IMR-90 (cell line): ENCODE measurements around the gene MDM4. TPM values are rescaled to one million over a fixed set of nuclear protein-coding genes. Genes with fewer than 3 reads are reported as not detected.
"Not testable (repeated sequence)": the region's sequence is repeated elsewhere in the genome, so short reads cannot be mapped to it uniquely, and the experiment has no call there.

Source experiments
- ATAC-seq: fragments of 200-7000 bp; cut with Tn5 transposase; 2 replicates; pipeline ENCODE4 v1.9.1; 2020; ENCODE audit warnings: low read depth, mild to moderate bottlenecking, moderate library complexity
- BruUV-seq: library from RNA; stranded (reverse); fragments of 400-500 nt; replicated peaks from 2 replicates; lab custom pipeline; 2021; lab: Mats Ljungman, UMichigan
- CTCF ChIA-PET: fragments of 300-600 bp; formaldehyde crosslinking; extraction: SDS; loops from one replicate; lab custom pipeline; 2021; ENCODE audit warnings: antibody characterized with exemption; lab: Yijun Ruan, JAX
- POLR2A ChIA-PET: fragments of 300-600 bp; sonication (Branson Sonifier 250); formaldehyde crosslinking; loops from one replicate; lab custom pipeline; 2022; ENCODE audit warnings: antibody characterized with exemption; ENCODE audit not compliant: unreplicated experiment; lab: Charles Lee
- DNase-seq: peaks from one replicate; pipeline ENCODE4 v3.0.0; 2013
- H2AFZ ChIP-seq: replicated peaks from 2 replicates; pipeline ENCODE3; 2013; ENCODE audit warnings: low read length, mild to moderate bottlenecking; ENCODE audit not compliant: poor library complexity
- H2AK5ac ChIP-seq: 2 replicates; pipeline ENCODE4 v1.6.1; 2013; ENCODE audit warnings: low read depth, low read length, inconsistent platforms
- H2AK9ac ChIP-seq: replicated peaks from 2 replicates; pipeline ENCODE3; 2013; ENCODE audit warnings: mild to moderate bottlenecking, low read depth, low read length, moderate library complexity; ENCODE audit not compliant: poor library complexity
- H2BK120ac ChIP-seq: 2 replicates; pipeline ENCODE4 v1.6.1; 2013; ENCODE audit warnings: low read depth, low read length, inconsistent platforms
- H2BK15ac ChIP-seq: 3 replicates; pipeline ENCODE4 v1.6.1; 2013; ENCODE audit warnings: low read depth, low read length, inconsistent platforms
- H2BK20ac ChIP-seq: 2 replicates; pipeline ENCODE4 v1.6.1; 2013; ENCODE audit warnings: low read depth, mild to moderate bottlenecking, inconsistent platforms, low read length, moderate library complexity
- H2BK5ac ChIP-seq: 2 replicates; pipeline ENCODE4 v1.6.1; 2013; ENCODE audit warnings: mild to moderate bottlenecking, low read depth, low read length, inconsistent platforms; ENCODE audit not compliant: poor library complexity, severe bottlenecking
- H3K14ac ChIP-seq: replicated peaks from 2 replicates; pipeline ENCODE4 v1.6.1; 2013; ENCODE audit warnings: low read depth, low read length, inconsistent platforms
- H3K18ac ChIP-seq: 2 replicates; pipeline ENCODE4 v1.6.1; 2013; ENCODE audit warnings: low read depth, low read length, control low read depth
- H3K23ac ChIP-seq: 2 replicates; pipeline ENCODE4 v1.6.1; 2013; ENCODE audit warnings: low read depth, low read length, inconsistent platforms
- H3K27ac ChIP-seq: 2 replicates; pipeline ENCODE4 v1.5.1; 2013; ENCODE audit warnings: mild to moderate bottlenecking, control low read depth, low read length; ENCODE audit not compliant: insufficient read depth
- H3K27me3 ChIP-seq: 2 replicates; pipeline ENCODE4 v1.6.1; 2013; ENCODE audit warnings: low read length; ENCODE audit not compliant: control insufficient read depth, insufficient read depth
- H3K36me3 ChIP-seq: 2 replicates; pipeline ENCODE4 v1.6.1; 2013; ENCODE audit warnings: low read length, mixed read lengths; ENCODE audit not compliant: control insufficient read depth, insufficient read depth
- H3K4ac ChIP-seq: 2 replicates; pipeline ENCODE4 v1.6.1; 2013; ENCODE audit warnings: low read depth, low read length, inconsistent platforms
- H3K4me1 ChIP-seq: 2 replicates; pipeline ENCODE4 v1.6.1; 2013; ENCODE audit warnings: low read length, mixed read lengths; ENCODE audit not compliant: control insufficient read depth, insufficient read depth
- H3K4me2 ChIP-seq: 2 replicates; pipeline ENCODE4 v1.6.1; 2013; ENCODE audit warnings: low read depth, mild to moderate bottlenecking, control low read depth, low read length, moderate library complexity
- H3K4me3 ChIP-seq: 2 replicates; pipeline ENCODE4 v1.5.1; 2013; ENCODE audit warnings: low read depth, mild to moderate bottlenecking, control low read depth, low read length, moderate library complexity; ENCODE audit not compliant: insufficient read depth
- H3K56ac ChIP-seq: 2 replicates; pipeline ENCODE4 v1.6.1; 2013; ENCODE audit warnings: low read length, inconsistent platforms; ENCODE audit not compliant: insufficient read depth; ENCODE audit errors: extremely low read depth
- H3K79me1 ChIP-seq, 2 experiments: 2 replicates each; pipeline ENCODE4 v1.6.1; 2013; ENCODE audit warnings: low read length in 2 of 2, inconsistent platforms in 1 of 2, low read depth in 1 of 2
- H3K9ac ChIP-seq: 2 replicates; pipeline ENCODE4 v1.6.1; 2013; ENCODE audit warnings: low read depth, low read length, control low read depth
- H3K9me1 ChIP-seq: 2 replicates; pipeline ENCODE4 v1.6.1; 2013; ENCODE audit warnings: low read length, inconsistent platforms; ENCODE audit not compliant: insufficient read depth
- H3K9me3 ChIP-seq: 2 replicates; pipeline ENCODE4 v1.6.1; 2013; ENCODE audit warnings: low read length; ENCODE audit not compliant: control insufficient read depth, insufficient read depth
- H4K20me1 ChIP-seq: 2 replicates; pipeline ENCODE4 v1.6.1; 2013; ENCODE audit warnings: low read length, inconsistent platforms; ENCODE audit not compliant: insufficient read depth
- H4K5ac ChIP-seq: 2 replicates; pipeline ENCODE4 v1.6.1; 2013; ENCODE audit warnings: mild to moderate bottlenecking, low read depth, low read length, control low read depth
- H4K8ac ChIP-seq, 2 experiments: 2 replicates each; pipeline ENCODE4 v1.6.1; 2013; ENCODE audit warnings: low read depth in 2 of 2, low read length in 2 of 2, control low read depth in 1 of 2, inconsistent platforms in 1 of 2
- H4K91ac ChIP-seq: 2 replicates; pipeline ENCODE4 v1.6.1; 2013; ENCODE audit warnings: low read depth, low read length, inconsistent platforms; ENCODE audit not compliant: insufficient read depth
- WGBS, 2 experiments: methylation state at CpG; one replicate each; pipeline versions ENCODE4 v1.1.5 to v1.1.7; 2013; ENCODE audit warnings: missing lambda C conversion rate in 2 of 2; ENCODE audit not compliant: insufficient read length in 1 of 2; ENCODE audit errors: extremely low coverage in 2 of 2; 5-methylcytosine and 5-hydroxymethylcytosine counted together
- dilution Hi-C: fragments of 300-500 bp; cut with HindIII; formaldehyde crosslinking; loops from one replicate; pipeline ENCODE4 v1.14.3; 2018; ENCODE audit warnings: low sequenced_read_pairs; ENCODE audit not compliant: unreplicated experiment
- in situ Hi-C: fragments of 300-500 bp; cut with MboI; formaldehyde crosslinking; loops from 3 replicates; pipeline ENCODE4 v1.14.3; 2019; ENCODE audit warnings: low sequenced_read_pairs, inconsistent platforms, mixed read lengths
- intact Hi-C: fragments of 100-400 bp; cut with micrococcal nuclease; formaldehyde crosslinking; loops from 2 replicates; pipeline ENCODE4 v1.10.0; 2022
- polyA plus RNA-seq, 3 experiments: library from polyadenylated mRNA; depleted of rRNA; stranded (reverse); fragments of >200 nt; gene quantifications; 2 replicates each; pipeline ENCODE4 v1.2.3, GENCODE V29; 2012; ENCODE audit warnings: low replicate concordance in 1 of 3
- total RNA-seq: library from RNA; depleted of rRNA; stranded (reverse); fragments of >200 nt; gene quantifications from 2 replicates; pipeline ENCODE4 v1.2.3, GENCODE V29; 2012

The MDM4 gene
- total and polyA plus RNA-seq, 2 of the 4 experiments (the other 2 are of a cell fraction) = 7.4 to 20.1 TPM

GRCh38 chr1:204521941-204522521 is 5.8 kb downstream of the MDM4 start:
- H2BK5ac ChIP-seq, dilution Hi-C loops, H4K5ac ChIP-seq, intact Hi-C loops, BruUV-seq, H3K4me2 ChIP-seq, H3K27me3 ChIP-seq, H2AK9ac ChIP-seq, CTCF ChIA-PET, H3K9me1 ChIP-seq, H2BK15ac ChIP-seq, H2BK120ac ChIP-seq, H2AK5ac ChIP-seq, H3K9ac ChIP-seq, H4K91ac ChIP-seq, H3K23ac ChIP-seq, H4K8ac ChIP-seq, H3K9me3 ChIP-seq, ATAC-seq, H3K27ac ChIP-seq, H3K4me1 ChIP-seq, H3K18ac ChIP-seq, DNase-seq, H3K4me3 ChIP-seq, H3K4ac ChIP-seq, H3K14ac ChIP-seq, H2BK20ac ChIP-seq, H2AFZ ChIP-seq, in situ Hi-C loops, POLR2A ChIA-PET, H3K56ac ChIP-seq: not testable (repeated sequence)
- H4K20me1 ChIP-seq = peaks cover 53% of the 10 kb centered on the region
- 50% methylated on average over 2 of the region's 5 CpGs; no CpG with 5 or more reads in 1 of the 2 experiments for WGBS, 2 experiments
- H3K79me1 ChIP-seq = peaks cover 39 to 66% of the 10 kb centered on the region in 2 experiments
- peaks cover 26% of the 10 kb centered on the region for H3K36me3 ChIP-seq
